Esophagus (tissue), 2 donors: Measurements from ENCODE around the gene CCNF. TPM values are rescaled to one million over a fixed set of nuclear protein-coding genes. Genes with fewer than 3 reads are reported as not detected.

ENCODE experiments used
- H3K27ac ChIP-seq, 2 donors: one replicate each; pipeline ENCODE4 v1.5.1; 2013; ENCODE audit warnings: low read depth in 2 of 2, mild to moderate bottlenecking in 2 of 2, inconsistent platforms in 1 of 2, low read length in 1 of 2, moderate library complexity in 1 of 2
- H3K27me3 ChIP-seq, 2 donors: one replicate each; pipeline ENCODE4 v1.6.1; 2013; ENCODE audit warnings: low read length in 2 of 2, control low read depth in 1 of 2, mild to moderate bottlenecking in 1 of 2; ENCODE audit not compliant: insufficient read depth in 2 of 2, control insufficient read depth in 1 of 2
- H3K36me3 ChIP-seq, 2 donors: one replicate each; pipeline ENCODE4 v1.6.1; 2013; ENCODE audit warnings: low read length in 1 of 2; ENCODE audit not compliant: control insufficient read depth in 2 of 2, insufficient read depth in 2 of 2
- H3K4me1 ChIP-seq, 2 donors: one replicate each; pipeline ENCODE4 v1.6.1; 2013; ENCODE audit warnings: low read length in 1 of 2; ENCODE audit not compliant: control insufficient read depth in 2 of 2, insufficient read depth in 2 of 2
- H3K4me3 ChIP-seq, 2 donors: one replicate each; pipeline ENCODE4 v1.5.1; 2013; ENCODE audit warnings: low read length in 2 of 2, mild to moderate bottlenecking in 2 of 2, low read depth in 1 of 2, moderate library complexity in 1 of 2
- H3K9me3 ChIP-seq, 2 donors: one replicate each; pipeline ENCODE4 v1.6.1; 2013; ENCODE audit warnings: mild to moderate bottlenecking in 2 of 2, low read depth in 1 of 2, low read length in 1 of 2, moderate library complexity in 1 of 2; ENCODE audit not compliant: control insufficient read depth in 2 of 2, insufficient read depth in 1 of 2
- WGBS, 2 donors: extraction: QIAGEN DNeasy Blood & Tissue Kit; methylation state at CpG; one replicate each; pipeline ENCODE4 v1.1.7; 2013; 5-methylcytosine and 5-hydroxymethylcytosine counted together
- polyA plus RNA-seq, 2 donors: library from polyadenylated mRNA; stranded (reverse); fragments of 200-250 nt; gene quantifications; one replicate each; pipeline ENCODE4 v1.2.3, GENCODE V29; 2013
- donor health status: healthy with polysubstance abuse.
- donor health status: Bipolar disorder and iron deficiency.

The CCNF gene
- polyA plus RNA-seq, 2 donors = 4.2 to 4.6 TPM

GRCh38 chr16:2489581-2489980, 60.3 kb downstream of the CCNF start:
- no peaks in the 10 kb centered on the region for H3K27me3 ChIP-seq
- H3K27ac ChIP-seq = no peak overlapping the region
- 92 to 95% methylated on average over 16 of the region's 16 CpGs for WGBS, 2 donors

GRCh38 chr16:2490190-2491105, 61.2 kb downstream of the CCNF start:
- Histone ChIP-seq H3K4me1 (peaks cover 0 to 2% of the 10 kb centered on the region in 2 donors), H3K9me3 (no peaks in the 10 kb centered on the region), H3K27me3 (no peaks in the 10 kb centered on the region), H3K4me3 (no peak overlapping the region), H3K27ac (no peak overlapping the region), H3K36me3 (no peaks in the 10 kb centered on the region)
- 91% methylated on average over 23 of the region's 23 CpGs for WGBS, 2 donors

More at GRCh38 chr16:2489581-2489980, 60.3 kb downstream of the CCNF start:
- Histone ChIP-seq H3K9me3 (no peaks in the 10 kb centered on the region), H3K4me1 (peaks cover 0 to 2% of the 10 kb centered on the region in 2 donors), H3K4me3 (no peak overlapping the region), H3K36me3 (no peaks in the 10 kb centered on the region)

- WGBS, 2 donors = 83 to 95% methylated on average over 13 of the region's 13 CpGs
- H3K9me3 ChIP-seq = no peaks in the 10 kb centered on the region
- H3K27me3 ChIP-seq = no peaks in the 10 kb centered on the region
- H3K4me3 ChIP-seq = no peak overlapping the region
- H3K27ac ChIP-seq = no peak overlapping the region
- peaks cover 0 to 6% of the 10 kb centered on the region in 2 donors for H3K36me3 ChIP-seq
- H3K4me1 ChIP-seq = peaks cover 0 to 14% of the 10 kb centered on the region in 2 donors
Measured at GRCh38 chr16:2492292-2492691, 63.0 kb downstream of the CCNF start.

GRCh38 chr16:2493605-2494004, 64.4 kb downstream of the CCNF start:
- no peak overlapping the region for H3K27ac ChIP-seq
- peaks cover 0 to 25% of the 10 kb centered on the region in 2 donors for H3K4me1 ChIP-seq
- peaks cover 0 to 10% of the 10 kb centered on the region in 2 donors for H3K36me3 ChIP-seq
- H3K9me3 ChIP-seq = no peaks in the 10 kb centered on the region
- no peak overlapping the region for H3K4me3 ChIP-seq
- 88 to 90% methylated on average over 6 of the region's 6 CpGs for WGBS, 2 donors
- H3K27me3 ChIP-seq = no peaks in the 10 kb centered on the region

GRCh38 chr16:2494616-2495015, 65.4 kb downstream of the CCNF start:
- no peaks in the 10 kb centered on the region for H3K27me3 ChIP-seq
- peaks cover 0 to 35% of the 10 kb centered on the region in 2 donors for H3K4me1 ChIP-seq
- H3K27ac ChIP-seq = no peak overlapping the region
- WGBS, 2 donors = 92 to 93% methylated on average over 5 of the region's 5 CpGs
- H3K36me3 ChIP-seq = peaks cover 0 to 10% of the 10 kb centered on the region in 2 donors
- H3K4me3 ChIP-seq = no peak overlapping the region
- no peaks in the 10 kb centered on the region for H3K9me3 ChIP-seq

- Histone ChIP-seq H3K4me1 (peaks cover 0 to 39% of the 10 kb centered on the region in 2 donors), H3K36me3 (peaks cover 0 to 10% of the 10 kb centered on the region in 2 donors), H3K4me3 (no peak overlapping the region), H3K9me3 (no peaks in the 10 kb centered on the region), H3K27me3 (no peaks in the 10 kb centered on the region), H3K27ac (no peak overlapping the region)
- WGBS, 2 donors = 93 to 95% methylated on average over 5 of the region's 5 CpGs
Measured at GRCh38 chr16:2495041-2495440, 65.8 kb downstream of the CCNF start.

GRCh38 chr16:2496223-2497115, 67.2 kb downstream of the CCNF start:
- H3K27me3 ChIP-seq = no peaks in the 10 kb centered on the region
- H3K9me3 ChIP-seq = no peaks in the 10 kb centered on the region
- H3K36me3 ChIP-seq = peaks cover 0 to 10% of the 10 kb centered on the region in 2 donors
- no peak overlapping the region for H3K27ac ChIP-seq
- WGBS, 2 donors = 79 to 87% methylated on average over 58 to 62 of the region's 62 CpGs
- H3K4me3 ChIP-seq = peak overlapping the region in 1 of 2 donors; percentile 4
- peaks cover 0 to 41% of the 10 kb centered on the region in 2 donors for H3K4me1 ChIP-seq

- H3K27me3 ChIP-seq = no peaks in the 10 kb centered on the region
- no peak overlapping the region for H3K27ac ChIP-seq
- WGBS, 2 donors = 52 to 64% methylated on average over 21 of the region's 21 CpGs
- H3K36me3 ChIP-seq = peaks cover 0 to 10% of the 10 kb centered on the region in 2 donors
- H3K4me3 ChIP-seq = no peak overlapping the region
- H3K4me1 ChIP-seq = peaks cover 0 to 44% of the 10 kb centered on the region in 2 donors
- H3K9me3 ChIP-seq = no peaks in the 10 kb centered on the region
Measured at GRCh38 chr16:2497116-2497630, 67.9 kb downstream of the CCNF start.
